Camera-type eye (tissue), 1 donor: ENCODE results near the gene KCNN2. TPM values are rescaled to one million over a fixed set of nuclear protein-coding genes. Genes with fewer than 3 reads are reported as not detected.

Experiments
- total RNA-seq: library from RNA; depleted of rRNA; stranded (reverse); fragments of >200 nt; gene quantifications from one replicate; pipeline ENCODE4 v1.2.3, GENCODE V29; 2014

KCNN2 gene
- total RNA-seq = 7.7 TPM

GRCh38 chr5:114361724-114362196 is at the start of gene KCNN2:
KCNN2 (plus strand) TSS chr5:114362070; CDS start chr5:114362140, 70 bp downstream.

